Osteocyte (in vitro differentiated cells): Measurements from ENCODE around the gene MCF2L2. TPM values are rescaled to one million over a fixed set of nuclear protein-coding genes. Genes with fewer than 3 reads are reported as not detected.

Experiments
- DNase-seq: peaks from one replicate; pipeline ENCODE4 v3.0.0; 2021; ENCODE audit warnings: mixed read lengths; ENCODE audit not compliant: unreplicated experiment; ENCODE audit errors: extremely low spot score
- H3K27ac Mint-ChIP-seq: one replicate; pipeline ENCODE4 v1.8.0; 2021; ENCODE audit warnings: mild to moderate bottlenecking, mixed read lengths; ENCODE audit not compliant: unreplicated experiment
- H3K27me3 Mint-ChIP-seq: one replicate; pipeline ENCODE4 v1.8.0; 2021; ENCODE audit warnings: mixed read lengths; ENCODE audit not compliant: unreplicated experiment
- H3K36me3 Mint-ChIP-seq: one replicate; pipeline ENCODE4 v1.8.0; 2021; ENCODE audit warnings: mixed read lengths; ENCODE audit not compliant: unreplicated experiment
- H3K4me1 Mint-ChIP-seq: one replicate; pipeline ENCODE4 v1.8.0; 2021; ENCODE audit warnings: mixed read lengths; ENCODE audit not compliant: unreplicated experiment
- H3K4me3 Mint-ChIP-seq: one replicate; pipeline ENCODE4 v1.8.0; 2021; ENCODE audit warnings: mild to moderate bottlenecking, moderate library complexity, mixed read lengths; ENCODE audit not compliant: unreplicated experiment
- H3K9me3 Mint-ChIP-seq: one replicate; pipeline ENCODE4 v1.8.0; 2021; ENCODE audit warnings: mixed read lengths; ENCODE audit not compliant: unreplicated experiment
- CTCF ChIP-seq: fragments of 200-600 bp; sonication (generic); IDR thresholded peaks from 2 replicates; pipeline ENCODE4 v1.5.0; 2021; ENCODE audit warnings: antibody characterized with exemption, mild to moderate bottlenecking, moderate library complexity
- total RNA-seq: library from RNA; stranded (reverse); gene quantifications from 2 replicates; pipeline ENCODE4 v1.2.1, GENCODE V29; 2021

Gene MCF2L2
- total RNA-seq, 1 donor from 2014 or later = 1.7 TPM

GRCh38 chr3:183128709-183129108 is 299.7 kb downstream of the MCF2L2 start:
- H3K27me3 Mint-ChIP-seq = peaks cover 12% of the 10 kb centered on the region
- peaks cover 9% of the 10 kb centered on the region for H3K4me1 Mint-ChIP-seq
- H3K36me3 Mint-ChIP-seq = peaks cover 4% of the 10 kb centered on the region
- H3K9me3 Mint-ChIP-seq = peaks cover 18% of the 10 kb centered on the region
- H3K4me3 Mint-ChIP-seq = no peak overlapping the region
- no peak overlapping the region for H3K27ac Mint-ChIP-seq
- no peak for TF ChIP-seq CTCF
- no peak for DNase-seq

Other genes starting within 250 kb of the MCF2L2 start
- gene B3GNT5, start 175.4 kb downstream of the MCF2L2 start, total RNA-seq = 20.6 and 24.3 TPM in 2 replicates
- gene KLHL6, start 127.1 kb upstream of the MCF2L2 start, total RNA-seq = not detected in 2 replicates
- gene KLHL24, start 207.0 kb upstream of the MCF2L2 start, total RNA-seq = 101 and 105 TPM in 2 replicates